ENCODE measurements around the gene TMEM202.

Gene TMEM202

DNA sequence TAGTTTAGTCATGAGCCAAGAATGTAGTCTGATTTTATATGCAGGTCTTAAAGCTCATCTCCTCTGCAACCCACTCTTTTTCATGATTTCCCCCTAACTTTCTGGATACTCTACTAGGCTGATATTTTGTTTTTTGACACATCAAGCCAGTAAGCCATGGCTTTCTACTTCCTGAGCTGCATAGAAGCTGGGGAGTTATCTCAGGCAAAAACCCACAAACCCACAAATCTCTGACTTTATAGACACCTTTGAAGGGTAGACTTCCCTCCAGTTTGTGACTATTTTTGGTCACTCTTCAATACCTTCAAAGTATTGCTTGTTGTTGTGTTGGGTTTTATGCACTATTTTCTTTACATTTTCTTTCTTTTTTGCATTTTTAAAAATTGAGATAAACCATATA is 28.6 kb downstream of the TMEM202 start:
- ATAC-seq = no peak

DNA sequence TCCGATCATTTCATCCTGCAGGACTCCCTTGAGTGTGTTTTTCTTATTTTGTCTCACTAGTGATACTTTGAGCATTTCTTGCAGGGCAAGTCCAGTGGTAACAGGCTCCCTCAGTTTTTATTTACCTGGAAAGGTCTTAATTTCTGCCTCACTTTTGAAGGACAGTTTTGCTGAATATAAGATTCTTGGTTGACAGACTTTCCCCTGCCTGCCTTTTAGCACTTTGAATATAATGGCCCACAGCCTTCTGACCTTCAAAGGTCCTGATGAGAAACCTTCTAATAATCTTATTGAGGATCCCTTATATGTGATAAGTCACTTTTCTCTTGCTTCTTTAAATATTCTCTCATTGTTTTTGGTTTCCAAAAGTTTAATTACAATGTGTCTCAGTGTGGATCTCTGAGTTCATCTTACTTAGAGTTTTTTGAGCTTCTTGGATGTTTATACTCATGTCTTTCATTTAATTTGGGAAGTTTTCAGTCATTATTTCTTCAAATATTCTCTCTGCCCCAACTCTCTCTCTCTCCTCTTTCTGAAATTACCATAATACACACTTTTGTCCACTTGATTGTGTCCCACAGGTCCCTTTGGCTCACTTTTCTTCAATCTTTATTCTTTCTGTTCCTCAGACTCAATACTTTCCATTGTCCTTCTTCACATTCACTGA is 39.7 kb downstream of the TMEM202 start:
- ATAC-seq = no peak
- TF ChIP-seq GLIS3 (CRISPR knock-in tag; IDR thresholded peaks at IDR 0.05) (no peak), ESRRG (CRISPR knock-in tag; IDR thresholded peaks at IDR 0.05) (no peak), ZNF70 (CRISPR knock-in tag; IDR thresholded peaks at IDR 0.05) (no peak), ZNF565 (CRISPR knock-in tag; conservative IDR thresholded peaks at IDR 0.05; ENCODE audit: low read depth) (no peak), ZFP3 (CRISPR knock-in tag; IDR thresholded peaks at IDR 0.05) (no peak), OSR1 (CRISPR knock-in tag; IDR thresholded peaks at IDR 0.05) (no peak), CSDC2 (CRISPR knock-in tag; IDR thresholded peaks at IDR 0.05) (no peak), RARB (CRISPR knock-in tag; IDR thresholded peaks at IDR 0.05) (no peak), SNAI2 (CRISPR knock-in tag; IDR thresholded peaks at IDR 0.05) (no peak), BACH2 (CRISPR knock-in tag; IDR thresholded peaks at IDR 0.05; ENCODE audit: borderline replicate concordance) (no peak), ZC3H10 (CRISPR knock-in tag; IDR thresholded peaks at IDR 0.05) (no peak), ZFP30 (CRISPR knock-in tag; IDR thresholded peaks at IDR 0.05) (no peak), TOX (CRISPR knock-in tag; IDR thresholded peaks at IDR 0.05; ENCODE audit: borderline replicate concordance) (no peak), ARNTL (CRISPR knock-in tag; IDR thresholded peaks at IDR 0.05; ENCODE audit: borderline replicate concordance, low read depth) (no peak), TCF4 (CRISPR knock-in tag; IDR thresholded peaks at IDR 0.05; ENCODE audit: borderline replicate concordance) (no peak)
- TF ChIP-seq, protein P1, sequence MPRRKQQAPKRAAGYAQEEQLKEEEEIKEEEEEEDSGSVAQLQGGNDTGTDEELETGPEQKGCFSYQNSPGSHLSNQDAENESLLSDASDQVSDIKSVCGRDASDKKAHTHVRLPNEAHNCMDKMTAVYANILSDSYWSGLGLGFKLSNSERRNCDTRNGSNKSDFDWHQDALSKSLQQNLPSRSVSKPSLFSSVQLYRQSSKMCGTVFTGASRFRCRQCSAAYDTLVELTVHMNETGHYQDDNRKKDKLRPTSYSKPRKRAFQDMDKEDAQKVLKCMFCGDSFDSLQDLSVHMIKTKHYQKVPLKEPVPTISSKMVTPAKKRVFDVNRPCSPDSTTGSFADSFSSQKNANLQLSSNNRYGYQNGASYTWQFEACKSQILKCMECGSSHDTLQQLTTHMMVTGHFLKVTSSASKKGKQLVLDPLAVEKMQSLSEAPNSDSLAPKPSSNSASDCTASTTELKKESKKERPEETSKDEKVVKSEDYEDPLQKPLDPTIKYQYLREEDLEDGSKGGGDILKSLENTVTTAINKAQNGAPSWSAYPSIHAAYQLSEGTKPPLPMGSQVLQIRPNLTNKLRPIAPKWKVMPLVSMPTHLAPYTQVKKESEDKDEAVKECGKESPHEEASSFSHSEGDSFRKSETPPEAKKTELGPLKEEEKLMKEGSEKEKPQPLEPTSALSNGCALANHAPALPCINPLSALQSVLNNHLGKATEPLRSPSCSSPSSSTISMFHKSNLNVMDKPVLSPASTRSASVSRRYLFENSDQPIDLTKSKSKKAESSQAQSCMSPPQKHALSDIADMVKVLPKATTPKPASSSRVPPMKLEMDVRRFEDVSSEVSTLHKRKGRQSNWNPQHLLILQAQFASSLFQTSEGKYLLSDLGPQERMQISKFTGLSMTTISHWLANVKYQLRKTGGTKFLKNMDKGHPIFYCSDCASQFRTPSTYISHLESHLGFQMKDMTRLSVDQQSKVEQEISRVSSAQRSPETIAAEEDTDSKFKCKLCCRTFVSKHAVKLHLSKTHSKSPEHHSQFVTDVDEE (CRISPR knock-in tag; IDR thresholded peaks at IDR 0.05) = no peak
- TF ChIP-seq, protein P2, sequence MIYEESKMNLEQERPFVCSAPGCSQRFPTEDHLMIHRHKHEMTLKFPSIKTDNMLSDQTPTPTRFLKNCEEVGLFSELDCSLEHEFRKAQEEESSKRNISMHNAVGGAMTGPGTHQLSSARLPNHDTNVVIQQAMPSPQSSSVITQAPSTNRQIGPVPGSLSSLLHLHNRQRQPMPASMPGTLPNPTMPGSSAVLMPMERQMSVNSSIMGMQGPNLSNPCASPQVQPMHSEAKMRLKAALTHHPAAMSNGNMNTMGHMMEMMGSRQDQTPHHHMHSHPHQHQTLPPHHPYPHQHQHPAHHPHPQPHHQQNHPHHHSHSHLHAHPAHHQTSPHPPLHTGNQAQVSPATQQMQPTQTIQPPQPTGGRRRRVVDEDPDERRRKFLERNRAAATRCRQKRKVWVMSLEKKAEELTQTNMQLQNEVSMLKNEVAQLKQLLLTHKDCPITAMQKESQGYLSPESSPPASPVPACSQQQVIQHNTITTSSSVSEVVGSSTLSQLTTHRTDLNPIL (CRISPR knock-in tag; IDR thresholded peaks at IDR 0.05; ENCODE audit: low read depth) = no peak
- TF ChIP-seq, protein P3, sequence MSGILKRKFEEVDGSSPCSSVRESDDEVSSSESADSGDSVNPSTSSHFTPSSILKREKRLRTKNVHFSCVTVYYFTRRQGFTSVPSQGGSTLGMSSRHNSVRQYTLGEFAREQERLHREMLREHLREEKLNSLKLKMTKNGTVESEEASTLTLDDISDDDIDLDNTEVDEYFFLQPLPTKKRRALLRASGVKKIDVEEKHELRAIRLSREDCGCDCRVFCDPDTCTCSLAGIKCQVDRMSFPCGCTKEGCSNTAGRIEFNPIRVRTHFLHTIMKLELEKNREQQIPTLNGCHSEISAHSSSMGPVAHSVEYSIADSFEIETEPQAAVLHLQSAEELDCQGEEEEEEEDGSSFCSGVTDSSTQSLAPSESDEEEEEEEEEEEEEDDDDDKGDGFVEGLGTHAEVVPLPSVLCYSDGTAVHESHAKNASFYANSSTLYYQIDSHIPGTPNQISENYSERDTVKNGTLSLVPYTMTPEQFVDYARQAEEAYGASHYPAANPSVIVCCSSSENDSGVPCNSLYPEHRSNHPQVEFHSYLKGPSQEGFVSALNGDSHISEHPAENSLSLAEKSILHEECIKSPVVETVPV (CRISPR knock-in tag; IDR thresholded peaks at IDR 0.05) = no peak
- TF ChIP-seq, protein P4, sequence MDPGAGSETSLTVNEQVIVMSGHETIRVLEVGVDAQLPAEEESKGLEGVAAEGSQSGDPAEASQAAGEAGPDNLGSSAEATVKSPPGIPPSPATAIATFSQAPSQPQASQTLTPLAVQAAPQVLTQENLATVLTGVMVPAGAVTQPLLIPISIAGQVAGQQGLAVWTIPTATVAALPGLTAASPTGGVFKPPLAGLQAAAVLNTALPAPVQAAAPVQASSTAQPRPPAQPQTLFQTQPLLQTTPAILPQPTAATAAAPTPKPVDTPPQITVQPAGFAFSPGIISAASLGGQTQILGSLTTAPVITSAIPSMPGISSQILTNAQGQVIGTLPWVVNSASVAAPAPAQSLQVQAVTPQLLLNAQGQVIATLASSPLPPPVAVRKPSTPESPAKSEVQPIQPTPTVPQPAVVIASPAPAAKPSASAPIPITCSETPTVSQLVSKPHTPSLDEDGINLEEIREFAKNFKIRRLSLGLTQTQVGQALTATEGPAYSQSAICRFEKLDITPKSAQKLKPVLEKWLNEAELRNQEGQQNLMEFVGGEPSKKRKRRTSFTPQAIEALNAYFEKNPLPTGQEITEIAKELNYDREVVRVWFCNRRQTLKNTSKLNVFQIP (CRISPR knock-in tag; IDR thresholded peaks at IDR 0.05; ENCODE audit: borderline replicate concordance, low read depth) = no peak

More for the DNA sequence above, 28.6 kb downstream of the TMEM202 start:
- TF ChIP-seq, protein P2 (CRISPR knock-in tag; IDR thresholded peaks at IDR 0.05; ENCODE audit: low read depth) = no peak
- TF ChIP-seq GLIS3 (CRISPR knock-in tag; IDR thresholded peaks at IDR 0.05) (no peak), SNAI2 (CRISPR knock-in tag; IDR thresholded peaks at IDR 0.05) (no peak), TOX (CRISPR knock-in tag; IDR thresholded peaks at IDR 0.05; ENCODE audit: borderline replicate concordance) (no peak), ZNF565 (CRISPR knock-in tag; conservative IDR thresholded peaks at IDR 0.05; ENCODE audit: low read depth) (no peak), ISL1 (CRISPR knock-in tag; IDR thresholded peaks at IDR 0.05) (no peak), ZFP3 (CRISPR knock-in tag; IDR thresholded peaks at IDR 0.05) (no peak), TCF4 (CRISPR knock-in tag; IDR thresholded peaks at IDR 0.05; ENCODE audit: borderline replicate concordance) (no peak), ZC3H10 (CRISPR knock-in tag; IDR thresholded peaks at IDR 0.05) (no peak), ZFP30 (CRISPR knock-in tag; IDR thresholded peaks at IDR 0.05) (no peak), ARNTL (CRISPR knock-in tag; IDR thresholded peaks at IDR 0.05; ENCODE audit: borderline replicate concordance, low read depth) (no peak), ZNF70 (CRISPR knock-in tag; IDR thresholded peaks at IDR 0.05) (no peak), ZNF8 (CRISPR knock-in tag; IDR thresholded peaks at IDR 0.05) (no peak)
- TF ChIP-seq, protein P5, sequence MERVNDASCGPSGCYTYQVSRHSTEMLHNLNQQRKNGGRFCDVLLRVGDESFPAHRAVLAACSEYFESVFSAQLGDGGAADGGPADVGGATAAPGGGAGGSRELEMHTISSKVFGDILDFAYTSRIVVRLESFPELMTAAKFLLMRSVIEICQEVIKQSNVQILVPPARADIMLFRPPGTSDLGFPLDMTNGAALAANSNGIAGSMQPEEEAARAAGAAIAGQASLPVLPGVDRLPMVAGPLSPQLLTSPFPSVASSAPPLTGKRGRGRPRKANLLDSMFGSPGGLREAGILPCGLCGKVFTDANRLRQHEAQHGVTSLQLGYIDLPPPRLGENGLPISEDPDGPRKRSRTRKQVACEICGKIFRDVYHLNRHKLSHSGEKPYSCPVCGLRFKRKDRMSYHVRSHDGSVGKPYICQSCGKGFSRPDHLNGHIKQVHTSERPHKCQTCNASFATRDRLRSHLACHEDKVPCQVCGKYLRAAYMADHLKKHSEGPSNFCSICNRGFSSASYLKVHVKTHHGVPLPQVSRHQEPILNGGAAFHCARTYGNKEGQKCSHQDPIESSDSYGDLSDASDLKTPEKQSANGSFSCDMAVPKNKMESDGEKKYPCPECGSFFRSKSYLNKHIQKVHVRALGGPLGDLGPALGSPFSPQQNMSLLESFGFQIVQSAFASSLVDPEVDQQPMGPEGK (CRISPR knock-in tag; IDR thresholded peaks at IDR 0.05; ENCODE audit: borderline replicate concordance) = no peak
- TF ChIP-seq, protein P1 (CRISPR knock-in tag; IDR thresholded peaks at IDR 0.05) = no peak

Data from SK-N-SH treated with all-trans-retinoic acid at 6 μM for 48 hours (cell line).